Left ventricle myocardium inferior (tissue), 1 donor: ENCODE measurements around the gene SELPLG. TPM values are rescaled to one million over a fixed set of nuclear protein-coding genes. Genes with fewer than 3 reads are reported as not detected.

Experiments
- DNase-seq: peaks from one replicate; pipeline ENCODE4 v3.0.0-alpha.2; 2020
- H3K27ac ChIP-seq: fragments of 200-600 bp; replicated peaks from 2 replicates; pipeline ENCODE4 v1.8.0; 2021
- H3K27me3 ChIP-seq: fragments of 200-600 bp; 2 replicates; pipeline ENCODE4 v1.8.0; 2021; ENCODE audit warnings: low read depth
- H3K36me3 ChIP-seq: fragments of 200-600 bp; 2 replicates; pipeline ENCODE4 v1.8.0; 2021
- H3K4me1 ChIP-seq: fragments of 200-600 bp; 2 replicates; pipeline ENCODE4 v1.8.0; 2021
- H3K4me3 ChIP-seq: fragments of 200-600 bp; 2 replicates; pipeline ENCODE4 v1.8.0; 2021; ENCODE audit warnings: mild to moderate bottlenecking, moderate library complexity
- H3K9me3 ChIP-seq: fragments of 200-600 bp; replicated peaks from 2 replicates; pipeline ENCODE4 v1.8.0; 2021
- CTCF ChIP-seq: fragments of 200-600 bp; IDR thresholded peaks from 2 replicates; pipeline ENCODE4 v1.8.0; 2021; ENCODE audit warnings: antibody characterized with exemption, mild to moderate bottlenecking, borderline replicate concordance
- intact Hi-C: fragments of 100-400 bp; cut with micrococcal nuclease; formaldehyde crosslinking; loops from one replicate; pipeline ENCODE4 v1.11.0; 2022
- total RNA-seq: library from RNA; stranded (reverse); fragmentation: NEBNext Ultra II Directional; extraction: Animal tissue kit (Norgen Biotek cat#: 25700); gene quantifications from one replicate; pipeline ENCODE4 v1.2.1, GENCODE V29; 2021
- donor health status: DM: no; HTN: yes; CAD: no; lungs with severe emphysema.

The SELPLG gene
- total RNA-seq, 1 donor from 2014 or later: 3.4 TPM

- DNase-seq: no peak
- Histone ChIP-seq H3K4me3 (no peak overlapping the region), H3K36me3 (peaks cover 62% of the 10 kb centered on the region), H3K4me1 (peaks cover 71% of the 10 kb centered on the region), H3K9me3 (no peaks in the 10 kb centered on the region), H3K27me3 (no peaks in the 10 kb centered on the region), H3K27ac (peak overlapping the region; percentile 74)
- intact Hi-C loops: no loop called here
- no peak for TF ChIP-seq CTCF
These were observed 20.2 kb upstream of the SELPLG start for GRCh38 chr12:108653922-108654321.

DNA sequence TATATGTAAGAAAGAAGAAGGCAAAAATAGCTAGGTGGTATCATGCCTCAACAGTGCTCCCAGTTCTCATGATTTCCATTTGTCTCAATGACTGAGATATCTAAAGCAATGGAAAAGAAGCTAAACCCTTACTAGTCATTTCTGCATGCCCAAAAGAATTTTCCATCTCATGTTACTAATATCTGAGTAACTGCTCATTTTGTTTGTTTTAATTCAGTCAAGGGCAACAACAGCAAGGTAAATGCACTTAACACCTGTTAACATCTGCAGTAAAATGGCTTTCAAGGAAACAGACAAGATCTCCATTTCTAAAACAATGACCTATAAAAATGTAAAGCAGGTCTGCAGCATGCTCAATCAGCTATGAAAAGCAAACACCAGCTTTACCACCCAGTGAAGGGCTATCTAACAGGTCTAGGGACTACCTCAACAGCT is 19.4 kb upstream of the SELPLG start:
- DNase-seq: no peak
- intact Hi-C loops: no loop called here
- Histone ChIP-seq H3K27ac (peak overlapping the region; percentile 74), H3K4me3 (no peak overlapping the region), H3K27me3 (no peaks in the 10 kb centered on the region), H3K36me3 (peaks cover 62% of the 10 kb centered on the region), H3K4me1 (peaks cover 70% of the 10 kb centered on the region), H3K9me3 (no peaks in the 10 kb centered on the region)
- TF ChIP-seq CTCF: no peak

- Histone ChIP-seq H3K36me3 (peaks cover 68% of the 10 kb centered on the region), H3K27ac (peak overlapping the region; percentile 23), H3K4me3 (no peak overlapping the region), H3K27me3 (no peaks in the 10 kb centered on the region), H3K9me3 (no peaks in the 10 kb centered on the region), H3K4me1 (peaks cover 78% of the 10 kb centered on the region)
- no peak for TF ChIP-seq CTCF
- intact Hi-C loops: no loop called here
- no peak for DNase-seq
These were observed 16.4 kb upstream of the SELPLG start for GRCh38 chr12:108650083-108650482.

- DNase-seq: no peak
- H3K4me3 ChIP-seq: no peak overlapping the region
- H3K36me3 ChIP-seq: peaks cover 73% of the 10 kb centered on the region
- intact Hi-C loops: no loop called here
- TF ChIP-seq CTCF: no peak
- H3K27ac ChIP-seq: peak overlapping the region; percentile 23
- H3K4me1 ChIP-seq: peaks cover 81% of the 10 kb centered on the region
- no peaks in the 10 kb centered on the region for H3K27me3 ChIP-seq
- no peaks in the 10 kb centered on the region for H3K9me3 ChIP-seq
These were observed 16.0 kb upstream of the SELPLG start for GRCh38 chr12:108649669-108650068.

GRCh38 chr12:108649126-108649525 is 15.4 kb upstream of the SELPLG start:
- Histone ChIP-seq H3K36me3 (peaks cover 78% of the 10 kb centered on the region), H3K4me3 (no peak overlapping the region), H3K4me1 (peaks cover 81% of the 10 kb centered on the region), H3K27ac (peak overlapping the region; percentile 23), H3K9me3 (no peaks in the 10 kb centered on the region), H3K27me3 (no peaks in the 10 kb centered on the region)
- TF ChIP-seq CTCF: no peak
- DNase-seq: no peak
- intact Hi-C loops: no loop called here

DNA sequence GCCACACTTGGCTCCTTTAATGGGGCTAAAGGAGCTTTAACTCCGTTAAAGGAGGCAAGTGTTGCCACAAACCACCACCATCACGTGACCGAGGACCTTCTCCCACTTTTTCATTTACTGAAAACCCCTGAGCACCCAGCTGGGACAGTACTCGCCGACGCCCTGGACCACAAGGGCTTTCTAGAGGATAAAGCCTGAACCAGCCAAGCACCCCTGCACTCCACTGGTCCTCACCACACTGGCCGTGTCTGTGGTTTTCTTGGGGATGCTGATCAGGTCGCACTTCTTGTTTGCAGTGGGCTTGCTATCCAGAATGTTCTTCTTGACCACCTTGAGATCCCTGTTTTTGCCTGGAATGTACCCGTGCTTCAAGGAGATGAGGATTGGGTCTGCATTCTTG is 14.7 kb upstream of the SELPLG start:
- H3K4me1 ChIP-seq: peaks cover 81% of the 10 kb centered on the region
- no peaks in the 10 kb centered on the region for H3K27me3 ChIP-seq
- intact Hi-C loops: no loop called here
- no peaks in the 10 kb centered on the region for H3K9me3 ChIP-seq
- H3K4me3 ChIP-seq: no peak overlapping the region
- DNase-seq: no peak
- H3K36me3 ChIP-seq: peaks cover 78% of the 10 kb centered on the region
- peak overlapping the region; percentile 55 for H3K27ac ChIP-seq
- no peak for TF ChIP-seq CTCF
